HG03354 (cell line): ENCODE data around the gene CHD1L.
"Not testable (repeated sequence)": the region's sequence is repeated elsewhere in the genome, so short reads cannot be mapped to it uniquely, and the experiment has no call there.

ENCODE experiments used
- ATAC-seq: cut with Tn5 transposase; IDR thresholded peaks from one replicate; pipeline ENCODE4 v1.9.1; 2021; ENCODE audit warnings: mild to moderate bottlenecking; ENCODE audit not compliant: unreplicated experiment, poor library complexity, severe bottlenecking

CHD1L gene

GRCh38 chr1:147225193-147225730 is 17.2 kb upstream of the CHD1L start, which contains the start of gene FMO5:
Gene FMO5, minus strand, starts transcription at chr1:147225339. Its CDS starts 310 bp downstream, at chr1:147225029.
- ATAC-seq, result peak; percentile 88

GRCh38 chr1:147231032-147231431 is 11.5 kb upstream of the CHD1L start:
- not testable (repeated sequence) for ATAC-seq

GRCh38 chr1:147233903-147234302 is 8.6 kb upstream of the CHD1L start:
- not testable (repeated sequence) for ATAC-seq

GRCh38 chr1:147235822-147236221 is 6.7 kb upstream of the CHD1L start:
- ATAC-seq, result no peak

GRCh38 chr1:147236448-147236847 is 6.0 kb upstream of the CHD1L start:
- ATAC-seq, result no peak

- no peak for ATAC-seq
These were observed 5.3 kb upstream of the CHD1L start for GRCh38 chr1:147236959-147237791.

- no peak for ATAC-seq
These were observed 4.2 kb upstream of the CHD1L start for GRCh38 chr1:147238053-147238902.

GRCh38 chr1:147238925-147239820 is 3.3 kb upstream of the CHD1L start:
- no peak for ATAC-seq

- ATAC-seq, result not testable (repeated sequence)
These were observed 2.3 kb upstream of the CHD1L start for GRCh38 chr1:147240131-147240721.

- ATAC-seq, result no peak
These were observed 493 bp upstream of the CHD1L start for GRCh38 chr1:147241934-147242448.

- ATAC-seq, result peak; percentile 22
These were observed 773 bp downstream of the CHD1L start for GRCh38 chr1:147243228-147243685.

GRCh38 chr1:147243841-147244240 is 1.4 kb downstream of the CHD1L start:
- ATAC-seq, result no peak

- ATAC-seq, result no peak
These were observed 2.6 kb downstream of the CHD1L start for GRCh38 chr1:147245129-147245528.

GRCh38 chr1:147245586-147246021 is 3.1 kb downstream of the CHD1L start:
- no peak for ATAC-seq

GRCh38 chr1:147246044-147246690 is 3.7 kb downstream of the CHD1L start:
- ATAC-seq, result no peak

- no peak for ATAC-seq
These were observed 4.6 kb downstream of the CHD1L start for GRCh38 chr1:147246910-147247655.

- no peak for ATAC-seq
These were observed 5.3 kb downstream of the CHD1L start for GRCh38 chr1:147247656-147248238.
